HG03196 (cell line): ENCODE data around the gene DCAF8.

Experiments
- ATAC-seq: cut with Tn5 transposase; IDR thresholded peaks from one replicate; pipeline ENCODE4 v1.9.1; 2021; ENCODE audit not compliant: unreplicated experiment

The DCAF8 gene

GRCh38 chr1:160264795-160265307 is 2.5 kb upstream of the DCAF8 start:
- ATAC-seq = no peak

DNA sequence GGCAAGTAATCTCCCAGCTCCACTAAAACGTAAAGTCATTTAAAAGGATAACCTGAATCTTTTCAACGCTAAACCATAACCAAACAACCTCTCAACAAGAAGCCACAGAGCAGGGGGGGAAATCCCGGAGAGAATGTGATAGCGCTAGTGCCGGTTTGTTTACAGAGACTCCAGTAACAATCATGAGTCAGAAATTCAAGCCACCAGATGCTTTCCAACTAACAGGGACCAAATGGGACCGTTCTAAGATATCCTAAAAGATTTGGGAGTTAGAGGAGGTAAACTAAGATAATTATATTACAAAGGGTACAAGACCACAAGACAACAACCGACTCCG is 825 bp downstream of the DCAF8 start:
- peak; percentile 28 for ATAC-seq

DNA sequence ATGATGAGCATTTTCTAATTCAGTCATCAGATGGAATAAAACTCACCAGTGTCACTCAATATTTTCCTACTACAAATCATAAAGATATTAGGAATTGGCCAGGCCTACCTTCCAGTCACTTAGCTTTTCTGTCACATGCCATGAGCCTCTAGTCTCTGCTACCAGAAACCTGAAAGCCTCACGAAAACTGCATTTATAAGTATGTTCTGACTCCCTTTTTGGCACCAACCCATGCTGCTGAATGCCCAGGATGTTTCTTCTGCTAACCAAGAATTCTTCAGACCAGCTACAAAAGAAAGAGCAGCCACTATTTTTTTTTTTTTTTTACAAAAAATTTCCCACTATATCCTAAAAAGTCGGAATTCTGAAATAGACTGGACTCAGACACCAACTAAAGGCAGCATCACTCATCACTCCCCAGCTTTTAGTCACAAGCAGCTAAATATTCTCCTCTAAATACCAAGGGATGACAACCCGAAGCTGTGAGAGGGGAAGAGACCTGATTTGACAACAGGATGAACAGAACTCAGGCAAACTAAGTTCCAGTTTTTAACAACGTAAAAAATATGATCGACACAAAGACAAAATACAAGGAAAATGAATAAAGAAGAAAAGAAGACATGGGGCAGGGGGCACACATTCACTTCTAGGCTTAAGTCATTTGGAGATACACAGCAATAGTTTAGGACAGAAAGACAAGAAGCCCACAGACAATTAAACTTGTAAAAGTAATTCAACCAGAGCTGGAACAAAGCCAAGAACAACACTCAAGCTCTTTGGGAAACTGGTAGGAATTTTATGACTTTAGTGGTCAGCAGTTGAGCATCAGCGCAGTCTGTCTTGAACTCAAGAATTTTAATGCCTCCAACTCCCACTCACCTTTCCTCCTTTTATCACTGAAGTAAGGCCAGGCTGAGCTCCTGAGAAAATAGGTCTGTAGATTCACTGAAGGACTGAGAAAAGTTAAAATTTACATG is 1.7 kb downstream of the DCAF8 start:
- ATAC-seq = no peak

DNA sequence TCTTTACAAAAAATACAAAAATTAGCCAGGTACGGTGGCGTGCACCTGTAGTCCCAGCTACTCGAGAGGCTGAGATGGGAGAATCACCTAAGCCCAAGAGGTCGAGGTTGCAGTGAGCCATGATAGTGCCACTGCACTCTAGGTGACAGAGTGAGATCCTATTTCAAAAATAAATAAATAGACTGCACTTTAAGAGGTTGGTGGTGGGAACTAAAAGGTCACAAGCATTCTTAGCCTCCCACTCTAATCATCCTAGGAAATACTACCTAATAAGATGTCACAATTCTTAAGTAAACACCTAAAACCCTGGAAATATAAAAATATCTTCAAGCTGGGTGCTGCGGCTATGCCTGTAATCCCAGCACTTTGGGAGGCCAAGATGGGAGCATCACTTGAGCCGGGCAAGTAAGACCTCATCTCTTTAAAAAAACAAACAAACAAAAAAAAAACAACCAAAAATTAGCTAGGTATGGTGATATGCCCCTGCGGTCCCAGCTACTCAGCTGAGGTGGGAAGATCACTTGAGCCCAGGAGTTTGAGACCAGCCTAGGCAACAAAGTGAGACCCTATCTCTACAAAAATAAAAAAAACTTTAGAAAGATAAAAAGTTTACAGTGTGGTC is 4.1 kb downstream of the DCAF8 start:
- ATAC-seq = no peak

DNA sequence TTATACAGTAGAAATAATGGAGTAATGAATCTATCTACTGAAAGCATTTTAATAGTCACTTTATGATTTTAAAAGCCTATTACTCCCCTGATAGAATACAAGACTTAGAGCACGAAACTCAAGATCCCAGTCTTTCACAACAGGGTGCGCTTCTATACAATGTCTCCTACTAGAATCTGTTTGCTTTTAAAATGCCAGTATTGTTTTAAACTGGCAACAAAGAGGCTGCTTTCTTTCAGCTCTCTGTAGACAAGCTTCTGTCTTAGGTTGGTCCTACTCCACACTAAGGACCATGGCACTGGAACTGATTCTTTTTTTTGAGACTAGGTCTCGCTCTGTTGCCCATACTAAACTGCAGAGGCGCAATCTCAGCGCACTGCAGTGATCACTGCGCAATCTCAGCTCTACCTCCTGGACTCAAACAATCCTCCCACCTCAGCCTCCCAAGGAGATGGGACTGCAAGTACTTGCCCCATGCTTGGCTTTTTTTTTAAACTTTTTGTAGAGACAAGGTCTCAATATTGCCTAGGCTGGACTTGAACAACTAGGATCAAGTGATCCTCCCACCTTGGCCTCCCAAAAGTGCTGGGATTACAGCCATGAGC is 4.8 kb downstream of the DCAF8 start:
- ATAC-seq = no peak

DNA sequence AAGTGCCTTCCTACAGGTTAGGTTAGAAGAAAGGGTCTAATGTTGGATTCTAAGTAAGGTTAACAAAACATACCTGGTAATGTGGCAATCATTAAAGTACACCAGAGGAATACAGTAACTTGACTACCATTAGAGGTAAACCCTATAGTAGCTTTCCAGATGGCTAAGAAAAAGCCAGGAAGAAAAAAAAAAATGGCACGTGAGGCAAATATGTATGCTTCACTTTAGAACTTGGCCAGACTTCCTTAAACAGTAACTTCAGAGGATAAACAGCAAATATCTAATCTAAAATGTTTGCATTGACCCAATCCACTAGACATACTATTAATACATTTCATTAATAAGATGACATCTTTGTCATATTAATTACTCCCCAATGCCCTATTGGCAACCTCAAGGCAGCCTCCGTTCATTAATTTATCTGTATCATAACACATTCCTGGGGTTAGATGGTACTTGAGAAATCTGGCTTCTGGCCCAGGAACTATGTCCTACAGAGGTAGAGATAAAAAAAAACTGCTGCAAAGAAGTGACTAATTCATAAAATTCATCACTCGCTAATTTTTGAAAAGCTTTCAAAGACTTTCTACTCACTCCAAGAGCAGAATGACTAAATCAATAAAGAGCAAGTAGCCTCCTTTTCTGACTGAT is 5.8 kb downstream of the DCAF8 start:
- no peak for ATAC-seq

DNA sequence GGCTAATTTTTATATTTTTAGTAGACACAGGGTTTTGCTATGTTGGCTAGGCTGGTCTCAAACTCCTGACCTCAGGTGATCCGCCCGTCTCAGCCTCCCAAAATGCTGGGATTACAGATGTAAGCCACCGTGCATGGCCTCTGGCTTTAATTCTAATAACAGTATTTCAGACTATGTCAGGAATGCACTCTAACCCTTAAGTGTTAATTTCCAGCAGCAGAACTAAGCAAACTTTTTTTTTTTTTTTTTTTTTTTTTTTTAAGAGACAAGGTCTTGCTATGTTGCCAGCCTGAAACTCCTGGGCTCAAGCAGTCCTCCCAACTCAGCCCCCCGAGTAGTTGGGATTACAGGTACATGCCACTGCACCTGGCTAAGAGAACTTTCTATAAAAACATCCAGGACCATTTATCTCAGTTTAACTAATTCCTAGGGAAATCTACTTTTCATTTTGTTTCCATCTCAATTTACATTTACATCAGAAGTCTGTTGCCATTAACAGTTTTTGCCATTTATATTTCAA is 6.5 kb downstream of the DCAF8 start:
- ATAC-seq = no peak

DNA sequence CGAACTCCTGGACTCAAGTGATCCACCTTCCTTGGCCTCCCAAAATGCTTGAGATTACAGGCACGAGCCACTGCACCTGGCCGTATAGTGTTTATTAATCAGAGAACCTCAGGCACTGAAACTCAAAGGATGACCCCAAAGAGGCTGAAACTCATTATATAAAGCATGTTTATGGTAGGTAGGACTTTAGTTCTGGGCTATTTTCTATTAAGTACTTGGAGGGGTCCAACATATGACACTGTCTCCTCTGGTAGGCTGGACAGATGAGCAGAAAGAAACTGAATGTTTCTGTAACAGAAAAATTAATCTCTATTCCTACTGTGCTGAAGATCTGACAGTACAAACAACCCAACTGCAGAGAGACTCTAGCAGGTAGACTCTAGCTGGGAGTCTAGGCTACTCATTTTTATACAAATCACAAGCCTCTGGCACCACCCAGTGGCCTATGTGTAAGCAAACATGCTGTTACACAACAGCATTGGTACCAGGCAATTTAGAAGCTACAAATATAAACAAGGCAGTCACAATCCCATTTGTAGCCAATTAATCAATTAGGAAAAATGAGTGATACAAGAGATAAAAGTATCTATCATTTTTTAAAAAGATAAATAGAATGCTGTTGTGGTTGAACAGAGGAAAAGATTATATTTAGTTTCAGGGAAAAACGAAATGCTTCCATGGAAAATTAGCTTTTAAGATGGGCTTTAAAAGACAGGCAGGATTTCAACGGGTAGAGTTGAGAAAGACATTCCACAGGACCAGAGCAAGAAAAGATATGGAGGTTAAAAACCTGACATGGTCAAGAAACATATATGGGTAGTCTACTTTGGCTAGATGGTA is 10.4 kb downstream of the DCAF8 start:
- peak; percentile 77 for ATAC-seq

- no peak for ATAC-seq
Measured at GRCh38 chr1:160251011-160251410, 11.3 kb downstream of the DCAF8 start.

DNA sequence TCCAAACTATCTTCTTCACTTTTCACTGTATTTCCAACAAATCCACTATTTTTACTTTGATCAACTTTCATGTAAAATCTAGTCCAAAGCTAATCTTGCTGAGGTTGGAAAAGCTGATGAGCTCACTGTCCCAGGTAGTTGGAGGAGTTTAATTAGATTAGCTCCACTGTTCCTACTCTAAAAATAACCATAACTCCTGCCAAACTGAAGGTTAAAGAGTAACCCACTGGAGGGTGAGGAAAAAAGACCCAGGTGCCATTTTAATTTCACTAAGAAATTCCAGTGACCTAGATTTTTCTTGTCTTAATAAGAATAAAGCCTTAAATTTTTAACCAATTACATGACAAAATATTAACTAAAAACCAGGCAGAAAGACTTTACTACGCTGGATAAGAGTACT is 15.3 kb downstream of the DCAF8 start:
- no peak for ATAC-seq

GRCh38 chr1:160245434-160245833 is 16.9 kb downstream of the DCAF8 start:
- ATAC-seq = no peak

GRCh38 chr1:160244209-160244608 is 18.1 kb downstream of the DCAF8 start:
- ATAC-seq = no peak

DNA sequence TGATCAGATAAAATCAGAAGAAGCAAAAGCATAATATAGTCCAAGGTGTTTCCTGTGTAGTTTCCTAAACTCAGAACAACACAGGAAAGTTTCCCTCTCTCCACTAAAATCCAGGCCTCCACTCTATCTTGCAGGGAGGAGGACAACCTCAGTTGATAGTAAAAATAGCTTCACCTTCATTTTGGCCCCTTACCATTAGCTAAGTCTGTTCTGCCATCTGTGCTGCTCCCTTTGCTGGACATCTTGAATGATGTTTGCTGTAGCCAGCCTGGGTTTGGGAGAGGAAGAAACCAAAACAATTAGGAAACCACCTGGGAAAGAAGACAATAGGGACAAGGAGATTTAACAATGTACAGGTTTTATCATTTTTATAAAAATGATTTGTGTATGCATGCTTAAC is 18.6 kb downstream of the DCAF8 start:
- no peak for ATAC-seq

- ATAC-seq = no peak
Measured at GRCh38 chr1:160239582-160240299, 22.6 kb downstream of the DCAF8 start.

DNA sequence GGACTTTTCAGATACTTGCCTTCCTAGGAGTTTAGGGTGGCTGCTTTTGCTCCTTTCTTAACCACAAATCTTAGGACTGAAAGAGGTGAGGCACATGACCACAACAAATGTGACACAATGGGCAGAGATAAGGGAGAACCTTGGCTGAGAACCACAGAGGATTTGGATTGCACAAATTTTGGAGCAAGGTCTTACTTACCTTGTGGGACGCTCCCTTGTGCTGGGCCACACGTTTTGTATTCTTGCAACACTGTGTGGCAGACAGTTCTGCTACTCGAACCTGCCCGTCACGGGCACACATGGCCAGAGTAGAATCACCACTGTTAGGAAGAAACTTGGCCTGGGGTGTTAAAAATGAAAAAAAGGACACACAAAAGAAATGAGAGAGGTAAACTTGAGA is 23.9 kb downstream of the DCAF8 start:
- no peak for ATAC-seq

- ATAC-seq = no peak
Measured at GRCh38 chr1:160237558-160237957, 24.8 kb downstream of the DCAF8 start.

DNA sequence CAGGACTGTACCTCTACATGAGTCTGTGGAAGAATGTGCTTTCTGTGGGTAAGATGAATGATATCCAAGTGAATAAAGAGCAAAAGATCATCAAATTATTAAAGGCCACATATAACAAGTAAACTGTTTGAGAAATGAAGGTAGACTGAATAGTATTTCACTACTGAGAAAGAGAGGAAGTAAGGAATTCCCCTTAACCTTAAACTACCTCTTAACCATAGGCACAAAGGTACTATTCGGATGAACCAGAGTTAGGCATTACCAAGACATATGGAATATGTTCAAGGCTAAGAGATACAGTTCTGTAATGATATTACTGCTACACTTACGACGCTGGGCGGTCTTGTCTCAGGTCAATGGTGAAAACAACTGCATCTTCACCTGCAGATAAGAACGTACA is 25.5 kb downstream of the DCAF8 start:
- no peak for ATAC-seq

- no peak for ATAC-seq
Measured at GRCh38 chr1:160232911-160233310, 29.4 kb downstream of the DCAF8 start.

DNA sequence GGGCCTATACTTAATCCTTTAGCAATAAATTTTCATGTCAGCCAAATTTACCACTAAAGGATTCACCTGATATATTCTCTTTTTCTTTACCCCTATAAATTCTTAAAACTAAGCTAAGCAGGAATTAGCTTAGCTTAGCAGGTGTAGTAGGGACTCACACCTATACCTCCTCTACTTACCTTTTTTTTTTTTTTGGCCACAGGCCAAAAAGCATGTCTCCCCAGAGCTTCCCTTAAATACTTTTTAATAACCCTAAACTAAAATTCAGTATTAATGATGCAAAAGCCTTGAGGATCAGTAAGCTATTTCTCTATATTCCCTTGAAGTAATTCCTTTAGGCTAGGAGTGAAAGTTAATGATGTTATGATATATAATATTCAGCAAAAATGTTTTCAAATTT is 33.9 kb downstream of the DCAF8 start:
- no peak for ATAC-seq

- ATAC-seq = no peak
Measured at GRCh38 chr1:160227561-160227960, 34.8 kb downstream of the DCAF8 start.
